Measurements from ENCODE around the gene HES5.

The HES5 gene

GRCh38 chr1:2533365-2533764 is 3.3 kb upstream of the HES5 start:
- DNase-seq (ENCODE audit: low read depth in 3 of 3, low spot score in 1 of 3), result no peak

DNA sequence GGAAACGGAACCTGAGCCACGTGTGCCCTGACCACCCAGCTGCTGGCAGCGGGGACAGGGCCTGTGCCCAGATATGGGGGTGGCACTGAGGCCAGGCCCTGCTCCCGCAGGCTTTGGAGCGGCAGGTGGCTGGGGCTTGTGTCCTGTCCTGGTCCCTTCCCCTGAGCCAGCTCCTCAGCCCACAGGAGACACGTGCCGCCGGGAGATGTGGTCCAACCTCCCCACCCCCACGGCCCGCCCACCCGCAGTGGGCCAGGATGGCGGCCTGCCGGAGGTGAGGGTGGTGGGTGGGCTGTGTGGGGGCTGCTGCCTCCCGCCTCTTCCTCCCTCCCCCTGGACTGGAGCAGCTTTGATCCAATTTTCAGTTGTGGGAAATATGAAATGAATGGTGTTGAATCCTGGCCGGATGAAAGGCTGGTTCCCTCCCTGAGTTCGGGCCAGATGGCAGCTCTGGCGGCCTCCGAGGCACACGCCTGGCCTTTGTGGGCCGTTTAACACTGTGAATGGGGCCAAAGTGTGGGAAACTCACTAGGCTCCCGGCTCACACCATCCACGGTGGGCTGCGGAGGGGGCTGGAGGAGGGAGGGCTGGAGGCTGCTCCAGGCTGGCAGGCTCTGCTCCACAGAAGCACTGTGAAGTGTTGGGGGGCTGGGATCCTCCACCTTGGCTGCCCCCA is 2.6 kb upstream of the HES5 start:
- DNase-seq (ENCODE audit: low read depth in 3 of 3, low spot score in 1 of 3), result no peak

DNA sequence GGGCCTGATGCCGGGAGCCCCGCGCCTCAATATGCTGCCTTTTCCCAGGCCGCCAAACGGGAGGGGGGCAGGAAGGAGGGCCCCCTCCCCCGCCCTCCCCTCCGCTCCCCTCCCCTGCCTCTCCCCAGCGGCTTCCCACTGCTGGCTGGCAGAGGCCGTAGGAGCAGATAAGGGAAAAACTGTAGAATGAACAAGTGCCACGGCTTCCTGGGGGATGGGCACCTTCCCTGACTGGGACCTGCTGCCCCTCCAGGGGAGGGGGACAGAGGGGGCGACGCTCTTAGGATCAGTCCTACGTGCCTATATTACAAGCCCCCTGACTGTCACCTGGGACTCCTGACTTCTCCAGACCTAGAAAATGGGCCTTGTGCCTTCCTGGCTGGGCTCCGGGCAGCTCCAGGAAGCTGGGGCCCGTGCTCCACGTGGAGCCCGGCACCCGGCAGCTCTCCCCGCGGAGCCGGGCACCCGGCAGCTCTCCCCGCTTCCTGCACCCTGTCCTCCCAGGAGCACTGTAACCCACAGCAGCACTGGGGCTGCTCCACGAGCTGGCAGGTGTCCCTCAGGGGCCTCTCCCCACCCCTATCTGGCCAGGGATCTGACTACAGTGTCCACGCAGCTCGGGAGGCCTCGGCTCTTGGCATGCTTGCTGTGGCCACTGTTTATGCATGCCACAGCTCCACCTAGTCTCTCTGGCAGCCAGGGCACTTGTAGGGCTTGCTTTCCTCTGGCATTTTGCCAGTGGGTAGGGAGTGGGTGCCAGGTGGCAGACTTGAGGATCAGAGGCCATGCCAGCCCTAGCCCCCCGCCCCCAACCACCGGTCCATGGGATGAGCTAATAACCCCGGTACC is 674 bp upstream of the HES5 start:
- no peak for DNase-seq (ENCODE audit: low read depth in 3 of 3, low spot score in 1 of 3)

DNA sequence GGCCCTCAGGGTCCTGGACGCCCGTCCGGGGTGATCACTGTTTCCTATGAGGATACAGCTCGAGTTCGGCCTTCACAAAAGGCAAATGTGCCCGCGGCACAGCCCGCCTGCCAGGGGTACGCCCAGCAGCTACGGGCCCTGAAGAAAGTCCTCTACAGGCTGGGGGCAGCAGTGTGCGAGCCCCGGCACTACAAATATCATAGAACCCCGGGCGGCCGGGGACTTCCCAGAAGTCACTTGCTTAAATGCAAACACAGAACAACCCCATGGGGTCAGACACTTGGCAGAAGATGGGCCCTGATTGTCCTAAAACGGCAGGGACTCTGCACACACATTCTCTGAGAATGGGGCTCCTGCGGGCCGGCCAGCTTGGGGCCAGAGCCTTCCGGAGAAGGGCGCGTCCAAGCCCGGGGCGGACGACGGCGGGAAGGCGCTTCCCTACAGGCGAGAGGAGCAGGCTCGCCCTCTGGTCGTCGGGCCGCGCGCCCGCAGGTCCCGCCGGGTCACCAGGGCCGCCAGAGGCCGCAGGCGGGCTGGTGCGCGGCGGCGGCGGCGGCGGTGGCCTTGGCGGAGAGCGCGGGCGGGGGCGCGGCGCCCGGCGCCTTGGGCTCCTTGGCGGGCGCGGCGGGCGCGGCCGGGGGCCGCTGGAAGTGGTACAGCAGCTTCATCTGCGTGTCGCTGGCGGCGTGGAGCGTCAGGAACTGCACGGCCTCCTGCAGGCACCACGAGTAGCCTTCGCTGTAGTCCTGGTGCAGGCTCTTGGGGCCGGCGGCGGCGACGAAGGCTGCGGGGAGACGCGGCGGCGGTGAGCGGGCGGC is 888 bp downstream of the HES5 start:
- DNase-seq (ENCODE audit: low read depth in 3 of 3, low spot score in 1 of 3), result peak in 1 of 3 donors; percentile 46

DNA sequence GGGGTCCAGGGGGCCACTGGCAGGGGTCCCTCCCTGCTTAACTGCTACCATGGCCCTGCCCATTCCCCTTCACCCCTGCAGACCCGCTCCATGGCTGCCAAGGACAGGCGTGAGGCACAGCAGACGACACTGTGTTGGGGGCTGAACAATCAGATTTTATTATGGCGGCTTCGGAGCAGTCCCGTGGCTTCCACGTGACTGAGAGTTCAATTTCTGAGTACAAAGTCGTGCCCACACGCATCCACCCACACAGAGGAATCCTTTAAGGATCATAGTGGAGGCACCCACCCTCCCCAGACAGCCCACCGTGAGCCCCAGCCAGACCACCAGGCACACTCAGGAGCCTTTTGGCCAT is 1.5 kb downstream of the HES5 start:
- no peak for DNase-seq (ENCODE audit: low read depth in 3 of 3, low spot score in 1 of 3)

DNA sequence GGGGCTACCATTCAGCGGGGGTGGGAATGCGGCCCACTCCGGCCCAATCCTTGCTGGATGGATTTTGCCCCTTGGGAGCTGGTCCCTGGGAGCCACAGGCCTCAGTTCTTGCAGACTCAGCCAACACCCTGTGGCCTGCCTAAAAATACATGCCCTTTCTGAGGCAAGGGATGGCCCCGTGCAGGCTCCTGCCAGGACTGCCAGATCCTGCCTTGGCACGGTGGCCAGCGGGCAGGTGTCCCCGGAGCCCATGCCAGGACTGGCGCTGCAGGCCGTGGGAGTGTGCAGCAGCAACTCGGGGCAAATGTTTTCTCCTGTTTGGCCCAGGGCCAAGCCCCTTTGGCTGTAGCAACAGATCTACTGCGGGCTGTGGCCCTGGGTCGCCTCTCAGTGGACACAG is 2.0 kb downstream of the HES5 start:
- no peak for DNase-seq (ENCODE audit: low read depth in 3 of 3, low spot score in 1 of 3)

GRCh38 chr1:2527556-2527860 is 2.6 kb downstream of the HES5 start:
- DNase-seq (ENCODE audit: low read depth in 3 of 3, low spot score in 1 of 3), result no peak

GRCh38 chr1:2526824-2527555 is 3.1 kb downstream of the HES5 start:
- DNase-seq (ENCODE audit: low read depth in 3 of 3, low spot score in 1 of 3), result peak in 1 of 3 donors; percentile 41

DNA sequence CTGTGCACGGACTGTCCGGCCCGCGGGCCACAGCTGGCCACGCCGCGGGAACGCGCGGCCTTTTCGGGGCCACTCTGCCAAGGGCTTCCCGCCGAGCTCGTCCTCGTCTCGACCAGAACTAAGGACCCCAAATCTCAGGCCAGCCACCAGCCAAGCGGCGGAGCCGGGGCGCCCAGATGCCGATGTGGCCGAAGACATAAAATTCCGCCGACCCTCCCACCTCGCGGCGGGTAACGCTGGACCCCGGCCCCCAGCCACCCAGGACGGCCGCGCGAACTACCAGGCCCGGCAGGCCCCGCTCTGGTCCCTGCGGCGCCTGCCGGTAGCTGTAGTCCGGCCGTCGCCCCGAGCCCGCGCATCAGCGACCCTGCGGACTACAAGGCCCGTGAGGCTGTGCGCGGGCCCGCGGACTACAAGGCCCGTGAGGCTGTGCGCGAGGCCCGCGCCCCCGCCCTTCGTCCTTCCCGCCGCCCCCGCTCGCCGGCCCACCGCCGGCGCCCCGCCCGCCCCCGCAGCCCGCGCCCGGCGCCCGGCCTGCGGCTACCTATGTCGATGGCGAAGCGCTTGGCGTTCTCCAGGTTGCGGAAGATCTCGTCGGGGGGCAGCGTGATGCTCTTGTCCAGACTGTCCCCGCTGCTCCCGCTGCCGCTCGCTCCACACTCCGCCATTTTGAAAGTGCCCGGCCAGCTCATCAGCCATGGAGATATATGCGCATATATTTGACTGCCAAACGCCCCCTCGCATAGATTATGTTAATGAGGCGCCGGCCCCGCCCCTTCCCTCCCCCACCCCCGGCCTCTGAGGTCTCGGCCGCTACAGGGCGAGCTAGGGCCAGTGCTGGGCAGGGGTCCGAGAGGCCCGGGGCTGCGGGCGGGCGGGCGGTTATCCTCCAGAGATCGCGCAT is 3.9 kb downstream of the HES5 start, which contains the start of gene PANK4:
Gene PANK4 (minus strand): TSS at position 677 of the 904 bp plus-strand sequence. CDS start 9 bp downstream, at position 668.
- peak; percentile 73 to 75 (median 75) for DNase-seq (ENCODE audit: low read depth in 3 of 3, low spot score in 1 of 3)

DNA sequence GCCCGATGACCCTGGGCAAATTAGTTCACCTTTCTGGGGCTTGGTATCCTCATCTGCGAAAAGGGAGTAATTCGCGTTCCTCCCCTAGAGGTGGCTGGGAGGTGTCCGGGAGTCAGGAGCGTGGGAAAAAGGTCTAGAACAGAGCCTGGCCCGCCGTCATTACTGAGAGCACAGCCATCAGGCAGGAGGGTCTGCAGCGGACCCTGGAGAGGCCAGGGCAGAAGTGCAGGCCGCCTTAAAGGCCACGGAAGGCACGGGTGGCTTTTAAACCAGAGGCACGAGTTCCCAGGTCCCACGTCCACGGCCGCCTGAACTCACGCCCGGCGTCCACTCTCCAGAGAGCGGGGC is 4.5 kb downstream of the HES5 start:
- DNase-seq (ENCODE audit: low read depth in 3 of 3, low spot score in 1 of 3), result no peak

DNA sequence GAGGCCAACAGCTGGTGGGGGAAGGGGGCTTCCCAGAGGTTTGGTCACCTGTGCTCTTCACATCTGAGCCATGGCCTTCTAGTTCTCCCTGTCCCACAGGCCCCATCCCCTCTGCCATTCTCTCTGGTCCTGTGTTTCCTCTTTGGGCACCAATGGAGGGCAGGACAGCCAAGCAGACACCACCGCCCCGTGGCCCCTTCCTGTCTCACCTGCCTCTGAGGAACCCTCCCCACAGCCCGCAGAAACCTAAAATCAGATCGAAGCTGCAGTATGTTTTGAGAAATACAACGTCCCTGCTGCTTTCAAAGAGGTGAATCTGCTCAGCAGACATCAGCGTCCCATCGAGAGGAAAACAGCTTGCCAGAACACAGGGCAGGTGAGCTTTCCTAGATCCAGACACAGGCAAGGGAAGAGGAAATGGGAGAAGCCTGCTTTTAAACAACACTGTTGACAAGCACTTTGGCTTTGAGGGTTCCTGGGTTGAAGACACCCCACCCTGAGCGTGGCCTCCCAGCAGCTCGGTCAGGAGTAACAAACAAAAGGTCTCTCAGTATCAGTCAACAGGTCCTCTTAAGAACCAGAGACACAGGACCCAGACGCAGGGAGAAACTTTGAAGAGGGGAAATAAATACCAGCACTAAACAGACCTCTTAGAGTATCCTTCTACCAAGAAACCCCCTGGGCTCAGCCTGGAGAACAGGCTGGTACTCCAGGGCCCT is 6.0 kb downstream of the HES5 start:
- no peak for DNase-seq (ENCODE audit: low read depth in 3 of 3, low spot score in 1 of 3)

- DNase-seq (ENCODE audit: low read depth in 3 of 3, low spot score in 1 of 3), result no peak
Observed at GRCh38 chr1:2523191-2523890, 6.7 kb downstream of the HES5 start.

- no peak for DNase-seq (ENCODE audit: low read depth in 3 of 3, low spot score in 1 of 3)
Observed at GRCh38 chr1:2522230-2522629, 7.8 kb downstream of the HES5 start.

DNA sequence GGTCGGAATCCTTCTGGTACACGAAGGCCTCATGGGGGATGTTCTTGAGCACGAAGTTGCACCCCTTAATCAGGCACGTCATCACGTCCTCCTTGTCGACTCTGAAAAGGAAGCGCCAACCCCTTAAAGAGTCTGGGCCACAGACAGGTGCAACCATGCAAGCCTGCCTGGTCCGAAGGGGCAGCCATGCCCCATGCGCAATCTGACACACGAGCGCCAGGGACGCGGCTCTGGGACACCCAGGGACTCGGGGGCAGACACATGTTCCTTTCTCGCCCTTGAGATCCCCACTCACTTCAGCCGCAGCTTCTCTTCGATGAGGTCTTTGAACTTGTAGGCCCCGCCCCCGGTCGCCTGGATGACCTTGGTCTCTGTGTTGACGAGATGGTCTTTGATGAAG is 9.3 kb downstream of the HES5 start:
- DNase-seq (ENCODE audit: low read depth in 3 of 3, low spot score in 1 of 3), result no peak

DNA sequence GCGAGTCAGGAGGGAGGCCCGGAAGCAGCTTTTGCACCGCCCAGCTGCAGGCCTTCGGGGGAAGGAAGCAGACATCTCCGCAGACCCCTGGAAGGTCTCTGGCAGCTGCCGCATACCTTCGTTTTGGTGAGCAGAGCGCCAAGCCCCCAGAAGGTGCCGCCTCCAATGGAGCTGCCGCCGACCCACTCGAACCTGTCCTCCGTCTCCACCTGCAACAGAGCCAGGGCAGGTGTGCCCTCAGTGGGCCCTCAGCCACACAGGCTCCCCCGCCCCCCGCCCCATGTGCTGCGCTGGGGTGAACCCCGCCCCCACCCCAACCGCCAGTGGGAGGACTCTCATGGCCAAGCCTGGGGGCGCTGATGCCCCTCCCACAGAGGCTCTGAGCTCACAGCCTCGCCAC is 9.9 kb downstream of the HES5 start:
- DNase-seq (ENCODE audit: low read depth in 3 of 3, low spot score in 1 of 3), result no peak

DNA sequence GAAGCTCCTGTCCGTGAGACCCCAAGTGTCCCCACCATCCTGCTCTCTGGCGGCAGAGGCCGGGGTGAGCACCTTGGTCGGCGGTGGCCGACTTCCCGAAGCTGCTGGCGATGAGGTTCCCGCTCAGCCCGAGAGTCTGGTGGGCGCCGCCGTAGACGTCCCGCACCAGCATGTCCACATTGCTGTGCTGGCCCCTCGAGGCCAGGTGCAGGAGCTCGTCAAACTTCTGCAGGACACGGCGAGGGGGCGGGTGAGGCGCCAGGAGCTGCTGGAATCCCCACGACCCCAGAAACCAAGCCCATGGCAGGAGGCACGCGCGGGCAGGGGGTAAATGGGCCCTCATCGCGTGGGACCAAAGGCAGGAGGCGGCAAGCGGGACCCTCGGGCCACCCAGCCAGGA is 10.3 kb downstream of the HES5 start:
- DNase-seq (ENCODE audit: low read depth in 3 of 3, low spot score in 1 of 3), result no peak

- no peak for DNase-seq (ENCODE audit: low read depth in 3 of 3, low spot score in 1 of 3)
Observed at GRCh38 chr1:2519029-2519685, 10.9 kb downstream of the HES5 start.

DNA sequence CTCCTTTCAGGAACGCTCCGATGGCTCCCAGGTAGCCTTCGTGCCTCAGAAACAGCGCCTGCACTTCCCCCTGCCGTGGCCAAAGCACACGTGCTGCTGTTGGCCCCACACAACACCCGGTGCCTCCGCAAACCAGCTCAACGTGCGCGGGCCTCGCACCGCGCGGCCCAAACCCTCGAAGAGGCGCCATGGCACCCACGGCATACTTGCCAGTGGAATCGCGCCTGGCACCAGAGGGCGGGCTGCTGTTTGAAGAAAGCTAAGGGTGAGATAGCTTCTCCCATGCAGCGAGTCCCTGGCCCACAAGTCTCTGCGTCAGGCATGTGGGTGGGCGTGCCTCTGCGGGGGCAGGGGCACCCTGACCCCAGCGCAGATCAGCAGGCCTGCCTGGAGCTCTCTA is 11.5 kb downstream of the HES5 start:
- DNase-seq (ENCODE audit: low read depth in 3 of 3, low spot score in 1 of 3), result no peak

DNA sequence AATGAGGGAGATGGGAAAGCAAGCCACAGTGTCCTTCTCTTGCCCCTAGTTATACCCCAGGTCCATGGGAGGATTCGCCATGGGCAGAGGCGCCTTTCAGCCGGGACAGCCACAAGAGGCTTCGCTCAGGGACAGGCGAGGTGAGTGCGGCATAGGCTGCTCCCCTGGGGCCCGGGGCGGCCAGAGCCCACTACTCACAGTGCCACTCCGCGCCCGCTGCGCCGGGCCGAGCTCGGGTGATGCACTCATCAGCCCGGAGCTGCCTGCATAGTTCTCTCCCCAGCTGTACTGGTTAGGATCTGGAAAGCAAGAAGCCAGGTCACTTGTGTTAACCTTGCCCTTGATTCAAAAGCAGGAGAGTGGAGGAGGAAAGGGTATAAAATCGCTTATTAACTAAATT is 12.1 kb downstream of the HES5 start:
- no peak for DNase-seq (ENCODE audit: low read depth in 3 of 3, low spot score in 1 of 3)

Measured in stimulated activated CD4-positive, alpha-beta T cell treated with anti-CD3 and anti-CD28 coated beads, TNF-alpha, amount 100 ng/mL, for 1 hour (primary cell).